ENCODE measurements around the gene MARK3. TPM values are rescaled to one million over a fixed set of nuclear protein-coding genes. Genes with fewer than 3 reads are reported as not detected.

MARK3 gene
- total RNA-seq, 1 donor from 2014 or later = 124 TPM

DNA sequence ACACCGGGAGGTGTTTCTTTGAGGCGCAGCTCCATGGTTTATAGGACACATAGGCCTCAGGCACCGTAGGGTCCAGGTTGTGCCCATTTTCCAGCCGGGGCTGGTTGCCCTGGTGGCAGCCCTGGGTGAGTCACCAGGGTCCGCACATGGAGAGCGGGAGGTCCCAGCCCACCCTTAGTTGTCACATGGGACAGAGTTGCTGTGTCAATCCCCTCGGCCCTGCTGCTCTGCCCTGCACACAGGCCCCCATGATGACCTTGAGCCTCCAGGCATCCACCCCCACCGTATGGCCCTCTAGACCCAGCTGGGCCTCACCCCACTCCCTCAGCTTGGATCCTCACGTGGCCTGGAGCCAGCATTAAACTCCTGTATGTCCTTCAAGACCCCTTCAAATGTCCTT, 151.5 kb downstream of the MARK3 start:
- no peak overlapping the region for H3K4me2 ChIP-seq (ENCODE audit: low read length)
- H3K9ac ChIP-seq (ENCODE audit: low read length) = no peak overlapping the region
- no peak overlapping the region for H3K27ac Mint-ChIP-seq (ENCODE audit: unreplicated experiment)
- H3K4me3 Mint-ChIP-seq (ENCODE audit: unreplicated experiment) = no peak overlapping the region
- H3K9me3 ChIP-seq (ENCODE audit: insufficient read depth, low read depth, low read length) = no peaks in the 10 kb centered on the region
- H3K27me3 Mint-ChIP-seq (ENCODE audit: low read depth, unreplicated experiment) = no peaks in the 10 kb centered on the region
- H3K4me1 ChIP-seq (ENCODE audit: insufficient read depth, low read length) = peaks cover 18% of the 10 kb centered on the region
- peaks cover 26% of the 10 kb centered on the region for H4K20me1 ChIP-seq (ENCODE audit: insufficient read depth, low read length)
- H2AFZ ChIP-seq (ENCODE audit: low read depth, low read length) = no peak overlapping the region
- FAIRE-seq = no peak
- DNase-seq (ENCODE audit: low read depth) = no peak
- no peaks in the 10 kb centered on the region for H3K36me3 ChIP-seq (ENCODE audit: insufficient read depth, low read length)
- no peak overlapping the region for H3K27ac ChIP-seq (ENCODE audit: low read depth, low read length)
- peaks cover 8% of the 10 kb centered on the region for H3K4me1 Mint-ChIP-seq (ENCODE audit: low read depth, unreplicated experiment)
- no peak for TF ChIP-seq EZH2 (IDR thresholded peaks at IDR 0.05; ENCODE audit: insufficient read depth, low read length)
- TF ChIP-seq, protein P1, sequence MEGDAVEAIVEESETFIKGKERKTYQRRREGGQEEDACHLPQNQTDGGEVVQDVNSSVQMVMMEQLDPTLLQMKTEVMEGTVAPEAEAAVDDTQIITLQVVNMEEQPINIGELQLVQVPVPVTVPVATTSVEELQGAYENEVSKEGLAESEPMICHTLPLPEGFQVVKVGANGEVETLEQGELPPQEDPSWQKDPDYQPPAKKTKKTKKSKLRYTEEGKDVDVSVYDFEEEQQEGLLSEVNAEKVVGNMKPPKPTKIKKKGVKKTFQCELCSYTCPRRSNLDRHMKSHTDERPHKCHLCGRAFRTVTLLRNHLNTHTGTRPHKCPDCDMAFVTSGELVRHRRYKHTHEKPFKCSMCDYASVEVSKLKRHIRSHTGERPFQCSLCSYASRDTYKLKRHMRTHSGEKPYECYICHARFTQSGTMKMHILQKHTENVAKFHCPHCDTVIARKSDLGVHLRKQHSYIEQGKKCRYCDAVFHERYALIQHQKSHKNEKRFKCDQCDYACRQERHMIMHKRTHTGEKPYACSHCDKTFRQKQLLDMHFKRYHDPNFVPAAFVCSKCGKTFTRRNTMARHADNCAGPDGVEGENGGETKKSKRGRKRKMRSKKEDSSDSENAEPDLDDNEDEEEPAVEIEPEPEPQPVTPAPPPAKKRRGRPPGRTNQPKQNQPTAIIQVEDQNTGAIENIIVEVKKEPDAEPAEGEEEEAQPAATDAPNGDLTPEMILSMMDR (IDR thresholded peaks at IDR 0.05; ENCODE audit: insufficient read depth, low read depth, low read length) = no peak
- no peak overlapping the region for H3K4me3 ChIP-seq (ENCODE audit: insufficient read depth, low read depth, low read length)
- peaks cover 2% of the 10 kb centered on the region for H3K36me3 Mint-ChIP-seq (ENCODE audit: low read depth, unreplicated experiment)
- H3K9me3 Mint-ChIP-seq (ENCODE audit: unreplicated experiment) = no peaks in the 10 kb centered on the region
- H3K79me2 ChIP-seq (ENCODE audit: insufficient read depth, low read length) = peaks cover 11% of the 10 kb centered on the region
- H3K27me3 ChIP-seq (ENCODE audit: insufficient read depth, low read length) = no peaks in the 10 kb centered on the region

- Histone ChIP-seq H3K79me2 (ENCODE audit: insufficient read depth, low read length) (peaks cover 4% of the 10 kb centered on the region), H3K4me1 (ENCODE audit: insufficient read depth, low read length) (peaks cover 24% of the 10 kb centered on the region), H4K20me1 (ENCODE audit: insufficient read depth, low read length) (peaks cover 21% of the 10 kb centered on the region), H3K4me3 (ENCODE audit: insufficient read depth, low read depth, low read length) (no peak overlapping the region), H3K9ac (ENCODE audit: low read length) (peak overlapping the region; percentile 23), H3K9me3 (ENCODE audit: insufficient read depth, low read depth, low read length) (no peaks in the 10 kb centered on the region), H3K27me3 (ENCODE audit: insufficient read depth, low read length) (no peaks in the 10 kb centered on the region), H3K4me2 (ENCODE audit: low read length) (no peak overlapping the region), H3K36me3 (ENCODE audit: insufficient read depth, low read length) (no peaks in the 10 kb centered on the region), H3K27ac (ENCODE audit: low read depth, low read length) (no peak overlapping the region), H2AFZ (ENCODE audit: low read depth, low read length) (no peak overlapping the region)
- no peaks in the 10 kb centered on the region for H3K27me3 Mint-ChIP-seq (ENCODE audit: low read depth, unreplicated experiment)
- peaks cover 2% of the 10 kb centered on the region for H3K36me3 Mint-ChIP-seq (ENCODE audit: low read depth, unreplicated experiment)
- no peak overlapping the region for H3K4me3 Mint-ChIP-seq (ENCODE audit: unreplicated experiment)
- H3K4me1 Mint-ChIP-seq (ENCODE audit: low read depth, unreplicated experiment) = peaks cover 7% of the 10 kb centered on the region
- no peak overlapping the region for H3K27ac Mint-ChIP-seq (ENCODE audit: unreplicated experiment)
- no peak for DNase-seq (ENCODE audit: low read depth)
- H3K9me3 Mint-ChIP-seq (ENCODE audit: unreplicated experiment) = no peaks in the 10 kb centered on the region
- TF ChIP-seq, protein P1 (IDR thresholded peaks at IDR 0.05; ENCODE audit: insufficient read depth, low read depth, low read length) = no peak
- TF ChIP-seq EZH2 (IDR thresholded peaks at IDR 0.05; ENCODE audit: insufficient read depth, low read length) = no peak
- FAIRE-seq = no peak
These were observed 152.2 kb downstream of the MARK3 start for GRCh38 chr14:103537175-103537990.
